ENCODE data around the gene ASB4.
"Not testable (repeated sequence)": the region's sequence is repeated elsewhere in the genome, so short reads cannot be mapped to it uniquely, and the experiment has no call there.

Gene ASB4

GRCh38 chr7:95527033-95527775, 41.5 kb downstream of the ASB4 start:
- DNase-seq = no peak

GRCh38 chr7:95527776-95528250, 42.1 kb downstream of the ASB4 start:
- no peak for DNase-seq

GRCh38 chr7:95529701-95530100, 44.0 kb downstream of the ASB4 start:
- DNase-seq = no peak

- no peak for DNase-seq
Observed at GRCh38 chr7:95530881-95531280, 45.1 kb downstream of the ASB4 start.

GRCh38 chr7:95531605-95532219, 46.0 kb downstream of the ASB4 start:
- DNase-seq = no peak

GRCh38 chr7:95534796-95535195, 49.1 kb downstream of the ASB4 start:
- no peak for DNase-seq

- no peak for DNase-seq
Observed at GRCh38 chr7:95535662-95536061, 49.9 kb downstream of the ASB4 start.

- DNase-seq = no peak
Observed at GRCh38 chr7:95536656-95537311, 51.0 kb downstream of the ASB4 start.

- DNase-seq = no peak
Observed at GRCh38 chr7:95537468-95537867, 51.7 kb downstream of the ASB4 start.

GRCh38 chr7:95539426-95539825, 53.7 kb downstream of the ASB4 start:
- no peak for DNase-seq

GRCh38 chr7:95540366-95540765, 54.6 kb downstream of the ASB4 start:
- no peak for DNase-seq

- no peak for DNase-seq
Observed at GRCh38 chr7:95543312-95543711, 57.6 kb downstream of the ASB4 start.

- DNase-seq = no peak
Observed at GRCh38 chr7:95544171-95544570, 58.4 kb downstream of the ASB4 start.

- no peak for DNase-seq
Observed at GRCh38 chr7:95545007-95545615, 59.4 kb downstream of the ASB4 start.

GRCh38 chr7:95545673-95546072, 59.9 kb downstream of the ASB4 start:
- DNase-seq = no peak

GRCh38 chr7:95546647-95547046, 60.9 kb downstream of the ASB4 start:
- DNase-seq = no peak

- DNase-seq = no peak
Observed at GRCh38 chr7:95547361-95548348, 61.9 kb downstream of the ASB4 start.

- DNase-seq = no peak
Observed at GRCh38 chr7:95549818-95550529, 64.2 kb downstream of the ASB4 start.

- DNase-seq = no peak
Observed at GRCh38 chr7:95550546-95550945, 64.8 kb downstream of the ASB4 start.

GRCh38 chr7:95552010-95552926, 66.5 kb downstream of the ASB4 start:
- not testable (repeated sequence) for DNase-seq

Data from CD4-positive, alpha-beta T cell treated with Interleukin-17A for 4 hours (primary cell).